GM19193 (cell line): ENCODE data around the gene TEX48.

Source experiments
- POLR2A ChIP-seq: IDR thresholded peaks from 4 replicates; pipeline ENCODE4 v1.6.1; 2011; ENCODE audit not compliant: insufficient read depth, insufficient read length; ENCODE audit errors: extremely low read depth

TEX48 gene

GRCh38 chr9:114681594-114682332, at the start of gene TEX48:
TSS of gene TEX48 (minus strand) at chr9:114682192. CDS start at chr9:114671723, 10,469 bp downstream.
- TF ChIP-seq POLR2A, result no peak

- TF ChIP-seq POLR2A, result no peak
These were observed 49.7 kb upstream of the TEX48 start for GRCh38 chr9:114731701-114732100.

- no peak for TF ChIP-seq POLR2A
These were observed 47.7 kb upstream of the TEX48 start for GRCh38 chr9:114729706-114730105.

- TF ChIP-seq POLR2A, result no peak
These were observed 43.9 kb upstream of the TEX48 start for GRCh38 chr9:114725930-114726329.

- no peak for TF ChIP-seq POLR2A
These were observed 42.8 kb upstream of the TEX48 start for GRCh38 chr9:114724744-114725143.

GRCh38 chr9:114723931-114724330, 41.9 kb upstream of the TEX48 start:
- no peak for TF ChIP-seq POLR2A

GRCh38 chr9:114722937-114723620, 41.1 kb upstream of the TEX48 start:
- TF ChIP-seq POLR2A, result no peak

GRCh38 chr9:114722081-114722621, 40.2 kb upstream of the TEX48 start:
- TF ChIP-seq POLR2A, result no peak

GRCh38 chr9:114721491-114722079, 39.6 kb upstream of the TEX48 start:
- TF ChIP-seq POLR2A, result no peak

GRCh38 chr9:114720086-114720676, 38.2 kb upstream of the TEX48 start:
- TF ChIP-seq POLR2A, result no peak

- TF ChIP-seq POLR2A, result no peak
These were observed 37.3 kb upstream of the TEX48 start for GRCh38 chr9:114719290-114719689.

- no peak for TF ChIP-seq POLR2A
These were observed 36.8 kb upstream of the TEX48 start for GRCh38 chr9:114718801-114719221.

- no peak for TF ChIP-seq POLR2A
These were observed 36.0 kb upstream of the TEX48 start for GRCh38 chr9:114717908-114718486.

GRCh38 chr9:114709636-114710035, 27.6 kb upstream of the TEX48 start:
- no peak for TF ChIP-seq POLR2A

- TF ChIP-seq POLR2A, result no peak
These were observed 24.7 kb upstream of the TEX48 start for GRCh38 chr9:114706711-114707110.
